ENCODE results near the gene CEL.
"Not testable (repeated sequence)": the region's sequence is repeated elsewhere in the genome, so short reads cannot be mapped to it uniquely, and the experiment has no call there.

CEL gene

GRCh38 chr9:133083688-133084087 lies 21.9 kb downstream of the CEL start:
- not testable (repeated sequence) for H3K4me3 ChIP-seq (replicated peaks; ENCODE audit: insufficient read depth, low read length)

GRCh38 chr9:133086212-133086860 lies 24.6 kb downstream of the CEL start:
- H3K4me3 ChIP-seq (replicated peaks; ENCODE audit: insufficient read depth, low read length); DNase-seq (ENCODE audit: low read depth in 1 of 2, low spot score in 1 of 2); H3K27me3 ChIP-seq (ENCODE audit: insufficient read depth, poor library complexity, severe bottlenecking); H3K27ac ChIP-seq (replicated peaks): not testable (repeated sequence)

More at GRCh38 chr9:133083688-133084087, 21.9 kb downstream of the CEL start:
- not testable (repeated sequence) for DNase-seq (ENCODE audit: low read depth in 1 of 2, low spot score in 1 of 2); H3K27ac ChIP-seq (replicated peaks); H3K27me3 ChIP-seq (ENCODE audit: insufficient read depth, poor library complexity, severe bottlenecking)

GRCh38 chr9:133086894-133087293 lies 25.1 kb downstream of the CEL start:
- no peak for DNase-seq (ENCODE audit: low read depth in 1 of 2, low spot score in 1 of 2)
- Histone ChIP-seq H3K27me3 (ENCODE audit: insufficient read depth, poor library complexity, severe bottlenecking) (no peaks in the 10 kb centered on the region), H3K27ac (replicated peaks) (no peak overlapping the region), H3K4me3 (replicated peaks; ENCODE audit: insufficient read depth, low read length) (no peak overlapping the region)
- TF ChIP-seq POLR2AphosphoS5 (IDR thresholded peaks at IDR 0.05; ENCODE audit: low read depth) (no peak), CTCF (IDR thresholded peaks at IDR 0.05; ENCODE audit: insufficient read depth, low read length) (no peak), SPI1 (IDR thresholded peaks at IDR 0.05; ENCODE audit: borderline replicate concordance, low read depth) (no peak), REST (IDR thresholded peaks at IDR 0.05; ENCODE audit: insufficient replicate concordance, low read depth) (no peak), GABPA (IDR thresholded peaks at IDR 0.05; ENCODE audit: low read depth) (no peak)

GRCh38 chr9:133087429-133088145 lies 25.8 kb downstream of the CEL start:
- H3K27me3 ChIP-seq (ENCODE audit: insufficient read depth, poor library complexity, severe bottlenecking), result no peaks in the 10 kb centered on the region
- no peak overlapping the region for H3K27ac ChIP-seq (replicated peaks)
- no peak overlapping the region for H3K4me3 ChIP-seq (replicated peaks; ENCODE audit: insufficient read depth, low read length)
- no peak for DNase-seq (ENCODE audit: low read depth in 1 of 2, low spot score in 1 of 2)
- TF ChIP-seq POLR2AphosphoS5 (IDR thresholded peaks at IDR 0.05; ENCODE audit: low read depth) (no peak), REST (IDR thresholded peaks at IDR 0.05; ENCODE audit: insufficient replicate concordance, low read depth) (no peak), SPI1 (IDR thresholded peaks at IDR 0.05; ENCODE audit: borderline replicate concordance, low read depth) (no peak), CTCF (IDR thresholded peaks at IDR 0.05; ENCODE audit: insufficient read depth, low read length) (no peak), GABPA (IDR thresholded peaks at IDR 0.05; ENCODE audit: low read depth) (no peak)

Measured in HL-60 (cell line).